Measurements from ENCODE around the gene MYO19. TPM values are rescaled to one million over a fixed set of nuclear protein-coding genes. Genes with fewer than 3 reads are reported as not detected.
"Not testable (repeated sequence)": the region's sequence is repeated elsewhere in the genome, so short reads cannot be mapped to it uniquely, and the experiment has no call there.

The MYO19 gene
- total RNA-seq, 2 donors from 2014 or later = 75.9 to 77.1 TPM

GRCh38 chr17:36485805-36486203, 48.9 kb downstream of the MYO19 start:
- H3K4me3 Mint-ChIP-seq = peak overlapping the region; percentile 100
- no peaks in the 10 kb centered on the region for H3K9me3 ChIP-seq (ENCODE audit: control insufficient read depth, low read length, poor library complexity, severe bottlenecking)
- peaks cover 14% of the 10 kb centered on the region for H3K27me3 Mint-ChIP-seq
- peak overlapping the region; percentile 94 for H3K27ac Mint-ChIP-seq
- DNase-seq = no peak
- peaks cover 13% of the 10 kb centered on the region for H3K36me3 Mint-ChIP-seq (ENCODE audit: low read depth)
- no peak for ATAC-seq
- H3K4me1 Mint-ChIP-seq = peaks cover 28% of the 10 kb centered on the region

- H3K9me3 ChIP-seq (ENCODE audit: control insufficient read depth, low read length, poor library complexity, severe bottlenecking) = no peaks in the 10 kb centered on the region
- H3K27me3 Mint-ChIP-seq = peaks cover 22% of the 10 kb centered on the region
- H3K4me3 Mint-ChIP-seq = peak overlapping the region; percentile 100
- peaks cover 11% of the 10 kb centered on the region for H3K36me3 Mint-ChIP-seq (ENCODE audit: low read depth)
- no peak for ATAC-seq
- H3K4me1 Mint-ChIP-seq = peaks cover 26% of the 10 kb centered on the region
- DNase-seq = no peak
- H3K27ac Mint-ChIP-seq = no peak overlapping the region
Measured at GRCh38 chr17:36485027-36485426, 49.6 kb downstream of the MYO19 start.

DNA sequence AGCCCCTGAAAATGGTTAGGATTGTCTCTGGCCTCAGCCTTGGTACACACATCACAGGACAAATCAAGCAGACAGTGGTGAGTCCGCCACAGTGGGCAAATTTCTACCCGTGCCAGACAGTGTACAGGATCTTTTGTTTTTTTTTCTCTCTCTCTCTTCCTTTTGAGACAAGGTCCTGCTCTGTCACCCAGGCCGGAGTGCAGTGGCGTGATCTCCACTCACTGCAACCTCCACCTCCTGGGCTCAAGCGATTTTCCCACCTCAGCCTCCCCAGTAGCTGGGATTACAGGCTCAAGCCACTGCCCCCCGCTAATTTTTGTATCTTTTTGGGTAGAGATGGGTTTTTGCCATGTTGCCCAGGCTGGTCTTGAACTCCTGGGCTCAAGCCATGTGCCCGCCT, 50.6 kb downstream of the MYO19 start:
- H3K27me3 Mint-ChIP-seq = peaks cover 31% of the 10 kb centered on the region
- H3K36me3 Mint-ChIP-seq (ENCODE audit: low read depth); ATAC-seq; H3K27ac Mint-ChIP-seq; H3K9me3 ChIP-seq (ENCODE audit: control insufficient read depth, low read length, poor library complexity, severe bottlenecking); DNase-seq: not testable (repeated sequence)
- peaks cover 18% of the 10 kb centered on the region for H3K4me1 Mint-ChIP-seq
- peak overlapping the region; percentile 75 for H3K4me3 Mint-ChIP-seq

DNA sequence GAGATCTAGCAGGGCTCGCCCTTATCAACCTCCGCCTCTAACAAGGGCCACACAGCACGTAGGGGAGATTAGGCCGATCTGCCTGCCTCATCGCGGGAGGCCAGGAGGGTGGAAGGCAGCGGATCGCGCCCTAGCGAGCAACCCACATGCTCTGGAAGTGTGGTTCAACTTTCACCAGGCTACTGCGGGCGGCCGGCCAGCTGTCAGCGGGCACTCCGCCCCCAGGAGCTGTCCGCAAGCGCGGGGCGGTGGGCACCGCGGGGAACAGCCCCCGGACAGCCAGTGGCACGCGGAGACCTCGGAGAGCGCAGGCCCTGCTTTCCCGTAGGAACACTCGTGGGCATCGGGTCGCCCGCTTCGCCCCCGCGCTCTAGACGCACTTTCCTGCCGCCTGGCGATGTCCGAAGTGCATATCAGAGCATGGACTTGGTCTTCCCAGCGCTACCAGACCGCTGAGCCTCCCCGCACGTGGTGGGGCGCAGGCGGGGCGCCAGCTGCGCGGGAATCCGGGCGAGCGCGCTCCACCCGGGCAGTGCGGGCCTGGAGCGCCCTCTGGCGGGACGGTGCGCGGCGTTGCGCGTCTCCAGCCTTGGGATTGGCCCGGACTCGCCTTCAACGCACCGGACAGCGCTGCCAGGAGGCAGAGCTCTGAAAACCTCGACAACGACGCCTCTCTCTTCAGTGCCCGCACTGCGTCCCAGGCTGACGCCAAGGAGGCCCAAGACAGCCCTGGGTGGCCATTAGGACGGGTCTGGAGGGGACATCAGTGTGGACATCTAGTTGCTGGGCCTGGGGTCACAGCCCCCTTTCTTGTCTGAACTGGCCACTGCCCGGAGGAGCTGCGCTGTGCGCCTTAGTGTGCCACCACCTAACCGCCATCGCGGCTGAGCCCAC, 51.8 kb downstream of the MYO19 start:
- ATAC-seq (peak; percentile 65), DNase-seq (peak; percentile 65 to 81 (median 75))
- peaks cover 33% of the 10 kb centered on the region for H3K27me3 Mint-ChIP-seq
- H3K4me1 Mint-ChIP-seq = peaks cover 14% of the 10 kb centered on the region
- peaks cover 6% of the 10 kb centered on the region for H3K36me3 Mint-ChIP-seq (ENCODE audit: low read depth)
- no peaks in the 10 kb centered on the region for H3K9me3 ChIP-seq (ENCODE audit: control insufficient read depth, low read length, poor library complexity, severe bottlenecking)
- H3K27ac Mint-ChIP-seq = no peak overlapping the region
- H3K4me3 Mint-ChIP-seq = peak overlapping the region; percentile 87

- peaks cover 43% of the 10 kb centered on the region for H3K27me3 Mint-ChIP-seq
- H3K4me3 Mint-ChIP-seq = peak overlapping the region; percentile 87
- no peak for DNase-seq
Measured at GRCh38 chr17:36481829-36482228, 52.8 kb downstream of the MYO19 start.

DNA sequence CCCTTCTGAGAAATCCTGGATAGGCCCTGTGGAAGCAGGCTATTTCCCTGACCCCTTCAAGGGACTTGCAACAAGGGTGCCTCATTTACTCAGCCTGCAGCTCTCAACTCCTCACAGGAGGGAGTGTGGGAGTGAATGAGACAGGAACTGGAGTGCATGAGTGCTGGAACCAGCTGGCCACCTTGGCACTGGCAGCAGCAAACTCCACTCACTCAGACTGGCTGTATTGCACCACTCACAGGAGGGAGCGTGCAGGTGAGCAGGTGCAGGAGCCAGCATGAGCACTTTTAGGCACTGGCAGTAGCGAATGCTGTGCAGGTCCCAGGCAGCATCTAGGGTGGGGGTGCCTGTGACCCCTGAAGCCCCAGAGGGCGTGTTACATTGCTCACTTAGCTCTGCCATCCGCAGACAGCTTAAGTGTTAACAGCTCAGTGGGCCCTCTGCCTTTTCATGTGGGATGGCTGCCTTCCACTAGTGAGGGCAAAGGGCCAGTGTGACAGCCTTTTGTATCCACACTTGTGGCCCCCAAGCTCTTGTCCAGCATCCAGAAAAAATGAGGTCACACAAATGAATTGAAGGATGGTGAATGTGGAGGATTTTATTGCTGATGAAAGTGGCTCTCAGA, 59.2 kb downstream of the MYO19 start:
- Mint-ChIP-seq H3K36me3 (ENCODE audit: low read depth) (no peaks in the 10 kb centered on the region), H3K27ac (no peak overlapping the region), H3K4me3 (no peak overlapping the region), H3K27me3 (peaks cover 73% of the 10 kb centered on the region), H3K4me1 (no peaks in the 10 kb centered on the region)
- no peaks in the 10 kb centered on the region for H3K9me3 ChIP-seq (ENCODE audit: control insufficient read depth, low read length, poor library complexity, severe bottlenecking)
- no peak for DNase-seq
- ATAC-seq = no peak

More at GRCh38 chr17:36481829-36482228, 52.8 kb downstream of the MYO19 start:
- ATAC-seq = no peak
- Mint-ChIP-seq H3K27ac (no peak overlapping the region), H3K4me1 (peaks cover 14% of the 10 kb centered on the region), H3K36me3 (ENCODE audit: low read depth) (peaks cover 6% of the 10 kb centered on the region)
- no peaks in the 10 kb centered on the region for H3K9me3 ChIP-seq (ENCODE audit: control insufficient read depth, low read length, poor library complexity, severe bottlenecking)

- no peaks in the 10 kb centered on the region for H3K36me3 Mint-ChIP-seq (ENCODE audit: low read depth)
- H3K4me1 Mint-ChIP-seq = no peaks in the 10 kb centered on the region
- H3K27ac Mint-ChIP-seq = no peak overlapping the region
- ATAC-seq (no peak), DNase-seq (no peak)
- H3K27me3 Mint-ChIP-seq = peaks cover 65% of the 10 kb centered on the region
- no peak overlapping the region for H3K4me3 Mint-ChIP-seq
- H3K9me3 ChIP-seq (ENCODE audit: control insufficient read depth, low read length, poor library complexity, severe bottlenecking) = no peaks in the 10 kb centered on the region
Measured at GRCh38 chr17:36474571-36474970, 60.1 kb downstream of the MYO19 start.

DNA sequence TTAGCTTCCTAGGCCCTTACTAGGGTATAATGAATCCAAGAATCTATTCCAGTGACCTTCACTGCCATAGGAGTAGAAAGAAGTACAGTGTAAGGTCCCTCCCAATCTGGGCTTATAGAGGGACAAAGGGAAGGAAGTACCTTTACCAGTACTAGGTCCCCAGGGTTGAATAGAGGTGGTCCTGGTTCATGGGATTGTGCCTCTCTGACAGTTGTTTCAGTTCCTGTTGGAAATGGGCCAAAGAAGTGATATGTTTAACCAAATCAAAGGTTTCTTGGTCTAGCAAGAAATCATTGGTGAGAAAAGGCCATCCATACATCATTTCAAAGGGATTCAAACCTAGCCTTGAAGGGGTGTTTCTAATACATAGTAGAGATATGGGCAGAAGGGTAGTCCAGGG, 64.2 kb downstream of the MYO19 start:
- no peak for ATAC-seq
- no peaks in the 10 kb centered on the region for H3K4me1 Mint-ChIP-seq
- DNase-seq = no peak

GRCh38 chr17:36469733-36470132, 64.9 kb downstream of the MYO19 start:
- no peaks in the 10 kb centered on the region for H3K9me3 ChIP-seq (ENCODE audit: control insufficient read depth, low read length, poor library complexity, severe bottlenecking)
- ATAC-seq (no peak), DNase-seq (no peak)
- H3K4me1 Mint-ChIP-seq = no peaks in the 10 kb centered on the region
- no peak overlapping the region for H3K4me3 Mint-ChIP-seq
- no peak overlapping the region for H3K27ac Mint-ChIP-seq
- peaks cover 53% of the 10 kb centered on the region for H3K27me3 Mint-ChIP-seq
- peaks cover 7% of the 10 kb centered on the region for H3K36me3 Mint-ChIP-seq (ENCODE audit: low read depth)

More for the DNA sequence above, 64.2 kb downstream of the MYO19 start:
- no peak overlapping the region for H3K4me3 Mint-ChIP-seq
- peaks cover 53% of the 10 kb centered on the region for H3K27me3 Mint-ChIP-seq
- no peaks in the 10 kb centered on the region for H3K9me3 ChIP-seq (ENCODE audit: control insufficient read depth, low read length, poor library complexity, severe bottlenecking)
- no peak overlapping the region for H3K27ac Mint-ChIP-seq
- H3K36me3 Mint-ChIP-seq (ENCODE audit: low read depth) = peaks cover 7% of the 10 kb centered on the region

DNA sequence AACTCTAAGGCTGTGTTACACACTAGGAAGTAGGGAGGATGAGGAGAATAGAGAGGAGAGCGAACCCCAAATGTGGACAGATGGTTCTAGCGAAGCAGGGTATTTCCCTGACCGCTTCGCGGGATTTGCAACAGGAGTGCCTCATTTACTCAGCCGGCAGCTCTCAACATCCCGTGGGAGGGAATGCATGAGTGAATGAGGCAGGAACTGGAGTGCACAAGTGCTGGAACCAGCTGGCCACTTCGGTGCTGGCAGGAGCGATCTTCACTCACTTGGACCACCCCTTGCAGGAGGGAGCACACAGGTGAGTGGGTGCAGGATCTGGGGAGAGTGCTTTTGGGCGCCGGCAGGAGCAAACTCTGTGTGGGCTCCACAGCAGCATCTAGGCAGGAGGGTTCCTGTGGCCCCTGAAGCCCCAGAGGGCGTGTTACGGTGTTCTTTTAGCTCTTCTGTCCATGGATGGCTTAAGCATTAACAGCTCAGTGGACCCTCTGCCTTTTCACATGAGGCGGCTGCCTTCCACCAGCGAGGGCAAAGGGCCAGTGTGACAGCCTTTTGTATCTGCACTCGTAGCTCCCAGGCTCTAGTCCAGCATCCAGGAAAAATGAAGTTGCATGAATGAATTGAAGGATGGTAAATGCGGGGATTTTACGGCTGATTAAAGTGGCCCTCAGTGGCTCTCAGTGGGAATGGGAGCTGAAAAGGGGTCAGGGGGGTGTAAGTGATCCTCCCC, 65.6 kb downstream of the MYO19 start:
- Mint-ChIP-seq H3K36me3 (ENCODE audit: low read depth) (peaks cover 7% of the 10 kb centered on the region), H3K4me3 (no peak overlapping the region), H3K27me3 (peaks cover 49% of the 10 kb centered on the region), H3K27ac (no peak overlapping the region), H3K4me1 (no peaks in the 10 kb centered on the region)
- ATAC-seq (no peak), DNase-seq (no peak)
- H3K9me3 ChIP-seq (ENCODE audit: control insufficient read depth, low read length, poor library complexity, severe bottlenecking) = no peaks in the 10 kb centered on the region

- Mint-ChIP-seq H3K27ac (no peak overlapping the region), H3K36me3 (ENCODE audit: low read depth) (peaks cover 7% of the 10 kb centered on the region), H3K4me1 (peaks cover 2% of the 10 kb centered on the region), H3K4me3 (no peak overlapping the region), H3K27me3 (peaks cover 71% of the 10 kb centered on the region)
- ATAC-seq = no peak
- H3K9me3 ChIP-seq (ENCODE audit: control insufficient read depth, low read length, poor library complexity, severe bottlenecking) = no peaks in the 10 kb centered on the region
- no peak for DNase-seq
Measured at GRCh38 chr17:36464765-36465088, 69.9 kb downstream of the MYO19 start.

GRCh38 chr17:36463916-36464764, 70.5 kb downstream of the MYO19 start:
- ATAC-seq = peak; percentile 77
- no peaks in the 10 kb centered on the region for H3K9me3 ChIP-seq (ENCODE audit: control insufficient read depth, low read length, poor library complexity, severe bottlenecking)
- Mint-ChIP-seq H3K4me1 (peaks cover 2% of the 10 kb centered on the region), H3K27ac (no peak overlapping the region), H3K27me3 (peaks cover 73% of the 10 kb centered on the region), H3K36me3 (ENCODE audit: low read depth) (peaks cover 7% of the 10 kb centered on the region), H3K4me3 (no peak overlapping the region)
- peak in 1 of 3 donors; percentile 24 for DNase-seq

Data from T-helper 17 cell (primary cell).